GM23248 (cell line): ENCODE data around the gene DAND5. TPM values are rescaled to one million over a fixed set of nuclear protein-coding genes. Genes with fewer than 3 reads are reported as not detected.
A peak's percentile ranks its signal among the peaks of the same experiment; 100 is the strongest.

Source experiments
- DNase-seq: peaks from one replicate; pipeline ENCODE4 v3.0.0-alpha.2; 2015
- H2AFZ ChIP-seq: fragments of 200-600 bp; sonication (generic); 2 replicates; pipeline ENCODE4 v1.6.1; 2016; ENCODE audit warnings: antibody characterized with exemption
- H3F3A ChIP-seq: fragments of 200-600 bp; sonication (generic); 2 replicates; pipeline ENCODE4 v1.6.1; 2016; ENCODE audit warnings: mild to moderate bottlenecking, antibody characterized with exemption, mixed run types; ENCODE audit not compliant: insufficient read depth
- H3K27ac ChIP-seq: fragments of 200-600 bp; sonication (generic); 2 replicates; pipeline ENCODE4 v1.5.1; 2016; ENCODE audit warnings: mild to moderate bottlenecking
- H3K27me3 ChIP-seq: fragments of 200-600 bp; sonication (generic); replicated peaks from 2 replicates; pipeline ENCODE4 v1.6.1; 2016; ENCODE audit warnings: mild to moderate bottlenecking; ENCODE audit not compliant: insufficient read depth
- H3K36me3 ChIP-seq: fragments of 200-600 bp; sonication (generic); 2 replicates; pipeline ENCODE4 v1.6.1; 2016; ENCODE audit warnings: low read depth, mild to moderate bottlenecking
- H3K4me1 ChIP-seq: fragments of 200-600 bp; sonication (generic); 2 replicates; pipeline ENCODE4 v1.6.1; 2016; ENCODE audit warnings: mild to moderate bottlenecking; ENCODE audit not compliant: insufficient read depth
- H3K4me2 ChIP-seq: fragments of 200-600 bp; sonication (generic); one replicate; pipeline ENCODE4 v1.6.1; 2016; ENCODE audit warnings: mild to moderate bottlenecking; ENCODE audit not compliant: unreplicated experiment
- H3K4me3 ChIP-seq: fragments of 200-600 bp; sonication (generic); 2 replicates; pipeline ENCODE4 v1.5.1; 2016; ENCODE audit warnings: mild to moderate bottlenecking
- H3K79me2 ChIP-seq: fragments of 200-600 bp; sonication (generic); 2 replicates; pipeline ENCODE4 v1.6.1; 2016; ENCODE audit warnings: mild to moderate bottlenecking; ENCODE audit not compliant: insufficient read depth
- H3K9ac ChIP-seq: fragments of 200-600 bp; sonication (generic); 2 replicates; pipeline ENCODE4 v1.6.1; 2016; ENCODE audit warnings: mild to moderate bottlenecking
- H3K9me2 ChIP-seq: fragments of 200-600 bp; sonication (generic); 2 replicates; pipeline ENCODE4 v1.6.1; 2016; ENCODE audit warnings: mixed run types, mild to moderate bottlenecking, moderate library complexity; ENCODE audit not compliant: insufficient read depth
- H3K9me3 ChIP-seq: fragments of 200-600 bp; sonication (generic); one replicate; pipeline ENCODE4 v1.6.1; 2017; ENCODE audit warnings: low read depth
- H4K20me1 ChIP-seq: fragments of 200-600 bp; sonication (generic); 2 replicates; pipeline ENCODE4 v1.6.0; 2016; ENCODE audit not compliant: insufficient read depth
- EZH2 ChIP-seq: fragments of 200-600 bp; sonication (generic); IDR thresholded peaks from 2 replicates; pipeline ENCODE4 v1.6.1; 2018; ENCODE audit warnings: antibody characterized with exemption, mild to moderate bottlenecking; ENCODE audit not compliant: insufficient read depth, poor library complexity, severe bottlenecking
- EZH2phosphoT487 ChIP-seq: fragments of 200-600 bp; sonication (generic); IDR thresholded peaks from 2 replicates; pipeline ENCODE4 v1.6.1; 2018; ENCODE audit warnings: antibody characterized with exemption, moderate library complexity, mild to moderate bottlenecking, low read depth; ENCODE audit not compliant: insufficient read depth
- WGBS, 2 experiments: methylation state at CpG; one replicate each; pipeline ENCODE4 v1.1.6; 2015 to 2017; ENCODE audit warnings: low lambda C conversion rate in 2 of 2, low coverage in 1 of 2; ENCODE audit errors: missing lambda C conversion rate in 2 of 2; 5-methylcytosine and 5-hydroxymethylcytosine counted together
- in situ Hi-C: fragments of 300-500 bp; cut with MboI; formaldehyde crosslinking; loops from 2 replicates; pipeline ENCODE4 v1.15.0; 2020
- polyA plus RNA-seq: library from polyadenylated mRNA; unstranded; fragments of >200 nt; fragmentation: Nextera tagmentation; extraction: Ambion mirVana; gene quantifications from 2 replicates; pipeline ENCODE4 v1.2.1, GENCODE V29; 2016
- total RNA-seq: library from RNA; depleted of rRNA; stranded (reverse); fragments of >200 nt; shearing (Covaris generic); gene quantifications from 2 replicates; pipeline ENCODE4 v1.2.3, GENCODE V29; 2014

Gene DAND5
- total and polyA plus RNA-seq, 2 experiments from 2014 or later: not detected

GRCh38 chr19:12944104-12944674, 25.2 kb upstream of the DAND5 start:
- H4K20me1 ChIP-seq: 0 out of 2 replicates have a peak, but pooled peaks cover 6% of the 10 kb centered on the region
- no peak for TF ChIP-seq EZH2
- TF ChIP-seq EZH2phosphoT487: no peak
- peaks cover 32% of the 10 kb centered on the region for H3K4me1 ChIP-seq
- DNase-seq: no peak
- 0 out of 2 replicates have a peak overlapping the region, but pooled peaks have one; percentile 14 for H3K9ac ChIP-seq
- H3F3A ChIP-seq: peaks cover 55% of the 10 kb centered on the region
- H3K4me3 ChIP-seq: no peak overlapping the region
- in situ Hi-C loops: no loop called here
- no peak overlapping the region for H2AFZ ChIP-seq
- no peaks in the 10 kb centered on the region for H3K9me3 ChIP-seq
- H3K27ac ChIP-seq: peak overlapping the region; percentile 91
- WGBS, 2 experiments: 93 to 95% methylated on average over 2 of the region's 2 CpGs
- no peak overlapping the region for H3K4me2 ChIP-seq
- H3K27me3 ChIP-seq: no peaks in the 10 kb centered on the region
- H3K36me3 ChIP-seq: peaks cover 47% of the 10 kb centered on the region
- H3K9me2 ChIP-seq: no peaks in the 10 kb centered on the region
- peaks cover 76% of the 10 kb centered on the region for H3K79me2 ChIP-seq

GRCh38 chr19:12945479-12946091, 23.8 kb upstream of the DAND5 start, which contains the start of gene RAD23A:
TSS of gene RAD23A (plus strand) at chr19:12945862. CDS start at chr19:12945949, 87 bp downstream.
- in situ Hi-C loops: no loop called here
- TF ChIP-seq EZH2phosphoT487 (no peak), EZH2 (no peak)
- Histone ChIP-seq H3F3A (peaks cover 42% of the 10 kb centered on the region), H3K79me2 (peaks cover 76% of the 10 kb centered on the region), H3K27me3 (no peaks in the 10 kb centered on the region), H3K4me3 (peak within 1 kb of the TSS; percentile 88), H3K9me2 (no peaks in the 10 kb centered on the region), H3K36me3 (peaks cover 39% of the 10 kb centered on the region), H3K27ac (peak within 1 kb of the TSS; percentile 91), H3K4me2 (peak within 1 kb of the TSS; percentile 93), H3K4me1 (peaks cover 21% of the 10 kb centered on the region), H3K9ac (peak within 1 kb of the TSS; percentile 91), H4K20me1 (no peaks in the 10 kb centered on the region), H2AFZ (no peak within 1 kb of the TSS), H3K9me3 (no peaks in the 10 kb centered on the region)
- peak; percentile 100 for DNase-seq
- WGBS, 2 experiments: 1% methylated on average over 47 to 62 of the region's 62 CpGs

GRCh38 chr19:12946092-12946721, 23.2 kb upstream of the DAND5 start:
- Histone ChIP-seq H3F3A (peaks cover 42% of the 10 kb centered on the region), H3K27me3 (no peaks in the 10 kb centered on the region), H3K4me2 (peak overlapping the region; percentile 93), H3K36me3 (peaks cover 39% of the 10 kb centered on the region), H3K9me3 (no peaks in the 10 kb centered on the region), H3K9me2 (no peaks in the 10 kb centered on the region), H3K27ac (peak overlapping the region; percentile 91), H3K4me1 (peaks cover 15% of the 10 kb centered on the region), H2AFZ (no peak overlapping the region), H3K4me3 (peak overlapping the region; percentile 88), H3K79me2 (peaks cover 75% of the 10 kb centered on the region), H3K9ac (peak overlapping the region; percentile 91), H4K20me1 (no peaks in the 10 kb centered on the region)
- 2 to 3% methylated on average over 16 to 35 of the region's 40 CpGs for WGBS, 2 experiments
- peak; percentile 96 for DNase-seq
- TF ChIP-seq EZH2: no peak
- no peak for TF ChIP-seq EZH2phosphoT487
- in situ Hi-C loops: no loop called here

- Histone ChIP-seq H3K9me2 (no peaks in the 10 kb centered on the region), H3K9me3 (no peaks in the 10 kb centered on the region), H3K9ac (peak overlapping the region; percentile 91), H3K79me2 (peaks cover 75% of the 10 kb centered on the region), H3K4me3 (peak overlapping the region; percentile 88), H3F3A (peaks cover 42% of the 10 kb centered on the region), H3K27me3 (no peaks in the 10 kb centered on the region), H3K4me1 (peaks cover 15% of the 10 kb centered on the region), H4K20me1 (no peaks in the 10 kb centered on the region), H3K27ac (peak overlapping the region; percentile 91), H3K4me2 (peak overlapping the region; percentile 93), H2AFZ (no peak overlapping the region), H3K36me3 (peaks cover 36% of the 10 kb centered on the region; the same call in 1 of the 2 replicates)
- 57% methylated on average over 14 of the region's 14 CpGs for WGBS, 2 experiments
- peak; percentile 17 for DNase-seq
- in situ Hi-C loops: no loop called here
- TF ChIP-seq EZH2: no peak
- TF ChIP-seq EZH2phosphoT487: no peak
Measured at GRCh38 chr19:12946731-12947496, 22.5 kb upstream of the DAND5 start.
